Fibroblast of villous mesenchyme (primary cell): ENCODE results near the gene INMT. TPM values are rescaled to one million over a fixed set of nuclear protein-coding genes. Genes with fewer than 3 reads are reported as not detected.

ENCODE experiments used
- DNase-seq: peaks from one replicate; pipeline ENCODE4 v3.0.0-alpha.2; 2010; ENCODE audit warnings: low read depth
- H3K4me3 ChIP-seq: 2 replicates; pipeline ENCODE4 v1.5.1; 2011; ENCODE audit warnings: low read depth, mild to moderate bottlenecking, low read length
- CTCF ChIP-seq: IDR thresholded peaks from 2 replicates; pipeline ENCODE4 v1.5.1; 2012; ENCODE audit warnings: low read depth, mild to moderate bottlenecking, low read length; ENCODE audit not compliant: insufficient read depth
- total RNA-seq: library from RNA; depleted of rRNA; stranded (reverse); fragments of >200 nt; gene quantifications from 2 replicates; pipeline ENCODE4 v1.2.3, GENCODE V29; 2012

INMT gene
- total RNA-seq, 1 donor = 48.4 TPM

- H3K4me3 ChIP-seq = no peak overlapping the region
- no peak for TF ChIP-seq CTCF
- DNase-seq = no peak
Measured at GRCh38 chr7:30787486-30787885, 35.6 kb downstream of the INMT start.

- no peak for DNase-seq
- no peak for TF ChIP-seq CTCF
- H3K4me3 ChIP-seq = no peak overlapping the region
Measured at GRCh38 chr7:30788640-30789333, 36.9 kb downstream of the INMT start.

DNA sequence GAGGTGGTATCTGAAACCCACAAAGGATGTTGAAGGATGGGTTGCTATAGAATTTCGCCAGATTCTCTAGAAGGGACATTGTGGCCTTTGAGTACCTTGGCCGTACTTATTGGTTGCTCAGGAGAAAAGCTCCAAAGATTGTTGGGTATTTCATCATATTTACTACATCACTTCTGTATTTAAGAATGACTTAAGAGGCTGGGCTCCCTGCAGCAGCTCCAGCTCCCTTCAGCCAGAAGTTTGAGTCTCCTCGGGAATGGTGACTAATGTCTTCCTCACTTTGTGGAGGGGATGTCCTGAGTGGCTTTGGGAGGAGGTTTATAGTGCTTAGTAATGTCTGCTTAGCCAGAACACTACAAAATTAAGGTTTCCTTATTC lies 37.4 kb downstream of the INMT start:
- TF ChIP-seq CTCF = no peak
- peak; percentile 76 for DNase-seq
- H3K4me3 ChIP-seq = no peak overlapping the region

- TF ChIP-seq CTCF = no peak
- no peak overlapping the region for H3K4me3 ChIP-seq
- no peak for DNase-seq
Measured at GRCh38 chr7:30790356-30790755, 38.4 kb downstream of the INMT start.

DNA sequence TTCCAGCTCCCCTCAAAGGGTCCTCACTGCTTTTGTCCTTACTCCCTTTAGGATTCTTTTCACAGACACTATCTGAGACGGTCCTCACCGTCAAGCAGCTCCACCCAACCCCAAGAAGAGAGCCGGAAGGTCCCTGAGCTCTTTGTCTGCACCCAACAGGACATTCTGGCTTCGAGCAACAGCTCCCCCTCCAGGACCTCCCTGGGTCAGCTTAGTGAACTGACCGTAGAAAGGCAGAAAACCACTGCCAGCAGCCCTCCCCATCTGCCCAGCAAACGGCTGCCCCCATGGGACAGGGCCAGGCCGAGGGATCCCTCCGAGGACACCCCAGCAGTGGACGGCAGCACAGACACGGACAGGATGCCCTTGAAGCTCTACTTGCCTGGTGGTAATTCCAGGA lies 39.2 kb downstream of the INMT start:
- H3K4me3 ChIP-seq = no peak overlapping the region
- TF ChIP-seq CTCF = peak; percentile 18
- DNase-seq = no peak

DNA sequence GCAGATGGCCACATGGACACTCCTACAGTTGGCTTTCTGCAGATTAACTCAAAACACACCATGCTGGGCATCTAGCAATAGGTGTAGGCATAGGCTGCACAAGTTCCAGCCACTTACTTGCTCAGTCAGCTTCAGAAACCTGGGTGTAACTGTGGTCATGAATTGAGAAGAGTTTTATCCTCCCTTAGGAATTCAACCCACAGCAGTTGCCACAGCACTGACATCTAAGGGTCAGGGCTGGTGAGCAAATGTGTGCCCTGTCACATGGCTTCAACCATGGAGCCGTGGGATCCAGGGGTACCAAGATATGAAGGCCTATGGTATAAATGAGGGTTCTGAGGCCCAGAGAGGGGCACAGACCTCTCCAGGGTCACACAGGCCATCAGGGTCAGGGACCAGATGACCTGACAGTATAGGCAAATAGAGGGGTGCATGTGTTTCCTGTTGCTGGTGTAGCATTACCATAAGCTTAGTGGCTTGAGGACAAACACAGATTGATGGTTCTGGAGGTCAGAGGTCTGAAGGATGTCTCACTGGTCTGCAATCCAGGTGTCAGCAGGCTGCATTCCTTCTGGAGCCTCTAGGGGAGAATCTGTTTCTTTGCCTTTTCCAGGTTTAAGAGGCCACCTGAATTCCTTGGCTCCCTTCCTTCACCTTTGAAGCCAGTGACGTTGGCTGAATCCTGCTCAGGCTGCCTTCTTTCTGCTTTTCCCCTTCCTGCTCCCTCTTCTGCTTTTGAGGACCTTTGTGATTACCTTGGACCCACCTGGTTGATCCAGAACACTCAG lies 43.4 kb downstream of the INMT start:
- no peak overlapping the region for H3K4me3 ChIP-seq
- no peak for TF ChIP-seq CTCF
- DNase-seq = no peak
